K562 (cell line): ENCODE data around the gene KIF20B. TPM values are rescaled to one million over a fixed set of nuclear protein-coding genes. Genes with fewer than 3 reads are reported as not detected.

Source experiments
- BCOR ChIP-seq: fragments of 450-650 bp; IDR thresholded peaks from 2 replicates; pipeline ENCODE4 v1.6.1; 2016
- EGR1 ChIP-seq: fragments of 450-650 bp; conservative IDR thresholded peaks from 2 replicates; pipeline ENCODE4 v1.6.1; 2017; ENCODE audit warnings: mild to moderate bottlenecking
- ELF2 ChIP-seq: fragments of 250-450 bp; sonication (Bioruptor Pico); IDR thresholded peaks from 2 replicates; pipeline ENCODE4 v1.5.0; 2021; ENCODE audit warnings: mild to moderate bottlenecking
- FOXM1 ChIP-seq, 2 experiments: fragments of 450-650 bp in 1 of 2; sonication (generic) in 1 of 2; formaldehyde crosslinking in 1 of 2; IDR thresholded peaks; 2 replicates each; pipeline versions ENCODE4 v1.6.1 to v1.9.0; 2017 to 2022; ENCODE audit warnings: low read depth in 2 of 2, mild to moderate bottlenecking in 2 of 2, missing genetic modification reagents in 1 of 2, moderate library complexity in 1 of 2
- HMG20A ChIP-seq: fragments of 450-650 bp; formaldehyde crosslinking; conservative IDR thresholded peaks from 2 replicates; pipeline ENCODE4 v1.4.0; 2020; ENCODE audit warnings: mild to moderate bottlenecking, mixed read lengths
- HNRNPLL ChIP-seq: fragments of 200-400 bp; formaldehyde crosslinking; IDR thresholded peaks from 2 replicates; pipeline ENCODE4 v1.6.1; 2017; ENCODE audit warnings: low read length, low read depth, mild to moderate bottlenecking; ENCODE audit not compliant: poor library complexity, severe bottlenecking
- KDM1A ChIP-seq, 2 experiments: fragments of 450-650 bp; IDR thresholded peaks; 2 replicates each; pipeline ENCODE4 v1.6.1; 2016; ENCODE audit warnings: mild to moderate bottlenecking in 2 of 2
- MGA ChIP-seq: fragments of 450-650 bp; IDR thresholded peaks from 2 replicates; pipeline ENCODE4 v1.6.1; 2016; ENCODE audit warnings: mild to moderate bottlenecking, moderate library complexity
- RBM25 ChIP-seq: fragments of 200-400 bp; formaldehyde crosslinking; IDR thresholded peaks from 2 replicates; pipeline ENCODE4 v1.6.1; 2018; ENCODE audit warnings: low read length, low read depth, moderate library complexity; ENCODE audit not compliant: severe bottlenecking
- XRCC4 ChIP-seq: IDR thresholded peaks from one replicate; pipeline ENCODE4 v1.6.1; 2011; ENCODE audit not compliant: insufficient read depth, insufficient read length; ENCODE audit errors: extremely low read depth
- ZFX ChIP-seq: sonication (generic); formaldehyde crosslinking; IDR thresholded peaks from 2 replicates; pipeline ENCODE4 v1.8.0; 2022; ENCODE audit warnings: mild to moderate bottlenecking, missing genetic modification reagents, moderate library complexity
- ZNF282 ChIP-seq: sonication (generic); formaldehyde crosslinking; IDR thresholded peaks from 2 replicates; pipeline ENCODE4 v1.8.1; 2023; ENCODE audit warnings: missing genetic modification reagents
- polyA plus RNA-seq, 8 experiments: library from polyadenylated mRNA; depleted of rRNA in 4 of 8; stranded (reverse) in 5 of 8; unstranded in 3 of 8; fragments of >200 nt; fragmentation: Nextera tagmentation in 2 of 8; fragmentation: Illumina TruSeq in 1 of 8; extraction: Ambion mirVana in 2 of 8; extraction: Trizol in 1 of 8; gene quantifications; 2 replicates each; pipeline versions ENCODE4 v1.2.1 to v1.2.3, GENCODE V29; 2011 to 2014; ENCODE audit warnings: inconsistent platforms in 1 of 8, missing spikeins in 1 of 8
- total RNA-seq, 7 experiments: library from RNA; depleted of rRNA in 6 of 7; stranded (reverse); fragments of >200 nt in 6 of 7; fragmentation: Illumina TruSeq in 2 of 7; extraction: Trizol in 2 of 7; gene quantifications; 2 replicates each; pipeline versions ENCODE4 v1.2.1 to v1.2.3, GENCODE V29; 2011 to 2021; ENCODE audit warnings: low replicate concordance in 1 of 7
- TF ChIP-seq, protein P1 (sequence below): fragments of 250-450 bp; sonication (Bioruptor Pico); IDR thresholded peaks from 2 replicates; pipeline ENCODE4 v1.9.0; 2021; ENCODE audit warnings: mild to moderate bottlenecking, inconsistent platforms

KIF20B gene
- total and polyA plus RNA-seq, 9 of the 15 experiments (the other 6 are each of a cell fraction or from before 2014, with no cell fraction given), result 18.6 to 56.5 (median 32.9) TPM

- TF ChIP-seq XRCC4 (no peak), ELF2 (CRISPR knock-in tag) (peak; percentile 57; the same call in 1 of the 2 replicates), ZFX (CRISPR knock-in tag) (peak; percentile 75), EGR1 (peak; percentile 73), KDM1A (IDR thresholded peaks at IDR 0.05) (peak in 1 of 2 experiments; percentile 64; a peak in 1 of 4 replicates), FOXM1 (IDR thresholded peaks at IDR 0.05; ENCODE audit: low read depth) (peak; percentile 99), FOXM1 (CRISPR knock-in tag; IDR thresholded peaks at IDR 0.05; ENCODE audit: low read depth) (0 out of 2 replicates have a peak, but pooled peaks have one; percentile 91), MGA (peak; percentile 54), ZNF282 (CRISPR knock-in tag) (no peak), HMG20A (CRISPR knock-in tag) (no peak), BCOR (0 out of 2 replicates have a peak, but pooled peaks have one; percentile 38), RBM25 (peak; percentile 52), HNRNPLL (peak; percentile 90)
- TF ChIP-seq, protein P1, sequence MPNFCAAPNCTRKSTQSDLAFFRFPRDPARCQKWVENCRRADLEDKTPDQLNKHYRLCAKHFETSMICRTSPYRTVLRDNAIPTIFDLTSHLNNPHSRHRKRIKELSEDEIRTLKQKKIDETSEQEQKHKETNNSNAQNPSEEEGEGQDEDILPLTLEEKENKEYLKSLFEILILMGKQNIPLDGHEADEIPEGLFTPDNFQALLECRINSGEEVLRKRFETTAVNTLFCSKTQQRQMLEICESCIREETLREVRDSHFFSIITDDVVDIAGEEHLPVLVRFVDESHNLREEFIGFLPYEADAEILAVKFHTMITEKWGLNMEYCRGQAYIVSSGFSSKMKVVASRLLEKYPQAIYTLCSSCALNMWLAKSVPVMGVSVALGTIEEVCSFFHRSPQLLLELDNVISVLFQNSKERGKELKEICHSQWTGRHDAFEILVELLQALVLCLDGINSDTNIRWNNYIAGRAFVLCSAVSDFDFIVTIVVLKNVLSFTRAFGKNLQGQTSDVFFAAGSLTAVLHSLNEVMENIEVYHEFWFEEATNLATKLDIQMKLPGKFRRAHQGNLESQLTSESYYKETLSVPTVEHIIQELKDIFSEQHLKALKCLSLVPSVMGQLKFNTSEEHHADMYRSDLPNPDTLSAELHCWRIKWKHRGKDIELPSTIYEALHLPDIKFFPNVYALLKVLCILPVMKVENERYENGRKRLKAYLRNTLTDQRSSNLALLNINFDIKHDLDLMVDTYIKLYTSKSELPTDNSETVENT (CRISPR knock-in tag), result 0 out of 2 replicates have a peak, but pooled peaks have one; percentile 5
Measured at GRCh38 chr10:89701242-89702120, at the start of gene KIF20B (continued).
